WTC11 (cell line): ENCODE data around the gene NEUROG1. TPM values are rescaled to one million over a fixed set of nuclear protein-coding genes. Genes with fewer than 3 reads are reported as not detected.

Experiments used
- ATAC-seq: fragments of 200-7000 bp; cut with Tn5 transposase; 2 replicates; pipeline ENCODE4 v1.10.0; 2021; ENCODE audit warnings: mild to moderate bottlenecking, moderate library complexity
- CTCF ChIA-PET: fragments of 300-600 bp; sonication (Branson Sonifier 250); formaldehyde crosslinking; loops from one replicate; lab custom pipeline; 2021; ENCODE audit warnings: antibody characterized with exemption; lab: Charles Lee
- POLR2A ChIA-PET: fragments of 350-600 bp; sonication (Branson Sonifier 250); formaldehyde crosslinking; loops from one replicate; lab custom pipeline; 2021; ENCODE audit warnings: antibody characterized with exemption; lab: Charles Lee
- DNase-seq: peaks from one replicate; pipeline ENCODE4 v3.0.0; 2021; ENCODE audit warnings: low spot score
- H3K27ac Mint-ChIP-seq: 2 replicates; pipeline ENCODE4 v1.8.0; 2021; ENCODE audit warnings: mixed read lengths
- H3K27me3 Mint-ChIP-seq: 2 replicates; pipeline ENCODE4 v1.8.0; 2021; ENCODE audit warnings: low read depth, mild to moderate bottlenecking, moderate library complexity, mixed read lengths
- H3K36me3 Mint-ChIP-seq: 2 replicates; pipeline ENCODE4 v1.8.0; 2021; ENCODE audit warnings: mixed read lengths
- H3K4me1 Mint-ChIP-seq: 2 replicates; pipeline ENCODE4 v1.8.0; 2022; ENCODE audit warnings: mixed read lengths
- H3K4me3 Mint-ChIP-seq: 2 replicates; pipeline ENCODE4 v1.8.0; 2021; ENCODE audit warnings: mild to moderate bottlenecking, moderate library complexity, mixed read lengths
- H3K9me3 Mint-ChIP-seq: 2 replicates; pipeline ENCODE4 v1.8.0; 2021; ENCODE audit warnings: mixed read lengths
- ATF1 ChIP-seq: sonication (generic); formaldehyde crosslinking; IDR thresholded peaks from 2 replicates; pipeline ENCODE4 v1.8.1; 2023; ENCODE audit warnings: mild to moderate bottlenecking, moderate library complexity, missing genetic modification reagents
- CREB1 ChIP-seq: sonication (generic); formaldehyde crosslinking; IDR thresholded peaks from 2 replicates; pipeline ENCODE4 v1.8.0; 2023; ENCODE audit warnings: mild to moderate bottlenecking, missing genetic modification reagents
- E2F5 ChIP-seq: sonication (generic); formaldehyde crosslinking; IDR thresholded peaks from 2 replicates; pipeline ENCODE4 v1.8.1; 2022; ENCODE audit warnings: mild to moderate bottlenecking, moderate library complexity, missing genetic modification reagents
- FOXK1 ChIP-seq: sonication (generic); formaldehyde crosslinking; IDR thresholded peaks from 2 replicates; pipeline ENCODE4 v1.8.0; 2022; ENCODE audit warnings: mild to moderate bottlenecking, moderate library complexity, missing genetic modification reagents
- FOXP4 ChIP-seq: sonication (generic); formaldehyde crosslinking; IDR thresholded peaks from 2 replicates; pipeline ENCODE4 v1.8.0; 2022; ENCODE audit warnings: mild to moderate bottlenecking, missing genetic modification reagents
- HMGXB4 ChIP-seq: sonication (generic); formaldehyde crosslinking; IDR thresholded peaks from 2 replicates; pipeline ENCODE4 v1.8.1; 2023; ENCODE audit warnings: mild to moderate bottlenecking, moderate library complexity, missing genetic modification reagents
- JAZF1 ChIP-seq: fragments of 250-450 bp; sonication (Bioruptor Pico); IDR thresholded peaks from 2 replicates; pipeline ENCODE4 v1.9.0; 2021; ENCODE audit warnings: moderate library complexity, mild to moderate bottlenecking, inconsistent platforms
- KAT7 ChIP-seq: sonication (generic); formaldehyde crosslinking; IDR thresholded peaks from 2 replicates; pipeline ENCODE4 v1.8.1; 2023; ENCODE audit warnings: missing genetic modification reagents, mild to moderate bottlenecking, borderline replicate concordance
- NR2C2 ChIP-seq: sonication (generic); formaldehyde crosslinking; IDR thresholded peaks from 2 replicates; pipeline ENCODE4 v1.8.0; 2022; ENCODE audit warnings: mild to moderate bottlenecking, missing genetic modification reagents
- PRRX2 ChIP-seq: fragments of 250-450 bp; sonication (Bioruptor Pico); IDR thresholded peaks from 2 replicates; pipeline ENCODE4 v1.8.0; 2021; ENCODE audit warnings: mild to moderate bottlenecking
- RELA ChIP-seq: sonication (generic); formaldehyde crosslinking; IDR thresholded peaks from 2 replicates; pipeline ENCODE4 v1.8.1; 2022; ENCODE audit warnings: missing genetic modification reagents, mild to moderate bottlenecking, borderline replicate concordance
- RORB ChIP-seq: fragments of 250-450 bp; sonication (Bioruptor Pico); IDR thresholded peaks from 2 replicates; pipeline ENCODE4 v1.9.0; 2021; ENCODE audit warnings: mild to moderate bottlenecking
- TP53 ChIP-seq: sonication (generic); formaldehyde crosslinking; IDR thresholded peaks from 2 replicates; pipeline ENCODE4 v1.8.1; 2023; ENCODE audit warnings: mild to moderate bottlenecking, missing genetic modification reagents
- ZMAT4 ChIP-seq: fragments of 250-450 bp; sonication (Bioruptor Pico); IDR thresholded peaks from 2 replicates; pipeline ENCODE4 v1.9.0; 2021; ENCODE audit warnings: mild to moderate bottlenecking
- ZNF138 ChIP-seq: sonication (generic); formaldehyde crosslinking; conservative IDR thresholded peaks from 2 replicates; pipeline ENCODE4 v1.8.1; 2022; ENCODE audit warnings: mild to moderate bottlenecking, moderate library complexity, missing genetic modification reagents
- ZNF219 ChIP-seq: sonication (generic); formaldehyde crosslinking; IDR thresholded peaks from 2 replicates; pipeline ENCODE4 v1.8.0; 2023; ENCODE audit warnings: missing genetic modification reagents, mild to moderate bottlenecking, borderline replicate concordance
- ZNF232 ChIP-seq: sonication (generic); formaldehyde crosslinking; IDR thresholded peaks from 2 replicates; pipeline ENCODE4 v1.8.0; 2022; ENCODE audit warnings: mild to moderate bottlenecking, missing genetic modification reagents
- ZNF396 ChIP-seq: fragments of 250-450 bp; sonication (Bioruptor Pico); IDR thresholded peaks from 2 replicates; pipeline ENCODE4 v1.8.0; 2021; ENCODE audit warnings: mild to moderate bottlenecking, moderate library complexity, borderline replicate concordance
- ZNF425 ChIP-seq: fragments of 250-450 bp; sonication (Bioruptor Pico); conservative IDR thresholded peaks from 2 replicates; pipeline ENCODE4 v1.9.0; 2021; ENCODE audit warnings: mild to moderate bottlenecking
- ZNF532 ChIP-seq: fragments of 250-450 bp; sonication (Bioruptor Pico); IDR thresholded peaks from 2 replicates; pipeline ENCODE4 v1.9.0; 2021; ENCODE audit warnings: mild to moderate bottlenecking, borderline replicate concordance
- total RNA-seq: library from RNA; stranded (reverse); gene quantifications from 3 replicates; pipeline ENCODE4 v1.2.3, GENCODE V29; 2021

Gene NEUROG1
- total RNA-seq, 1 experiment from 2014 or later, result 0.13 TPM

GRCh38 chr5:135571066-135571609 is 35.4 kb upstream of the NEUROG1 start:
- peaks cover 16% of the 10 kb centered on the region for H3K27me3 Mint-ChIP-seq
- ATAC-seq, result no peak
- H3K36me3 Mint-ChIP-seq, result no peaks in the 10 kb centered on the region
- H3K4me3 Mint-ChIP-seq, result no peak overlapping the region
- H3K27ac Mint-ChIP-seq, result no peak overlapping the region
- CTCF ChIA-PET, result interaction anchor here (0.6 to 13.7 kb wide), 5 partner anchors 18 to 158 kb away, joined by 3 to 324 read pairs (median 4); no protein-coding TSS in a partner anchor
- H3K9me3 Mint-ChIP-seq, result no peaks in the 10 kb centered on the region
- H3K4me1 Mint-ChIP-seq, result peaks cover 23% of the 10 kb centered on the region
- POLR2A ChIA-PET, result no interaction called here
- TF ChIP-seq ZMAT4 (no peak), ZNF138 (CRISPR knock-in tag) (no peak), TP53 (CRISPR knock-in tag) (no peak)
- no peak for DNase-seq

GRCh38 chr5:135570453-135570764 is 34.6 kb upstream of the NEUROG1 start:
- ChIA-PET CTCF (interaction anchor here (0.9 to 13.7 kb wide), 6 partner anchors 10 to 263 kb away, joined by 3 to 324 read pairs (median 5); no protein-coding TSS in a partner anchor), POLR2A (no interaction called here)
- Mint-ChIP-seq H3K27ac (no peak overlapping the region), H3K4me3 (no peak overlapping the region), H3K27me3 (peaks cover 8% of the 10 kb centered on the region), H3K4me1 (peaks cover 28% of the 10 kb centered on the region), H3K9me3 (no peaks in the 10 kb centered on the region), H3K36me3 (no peaks in the 10 kb centered on the region)
- no peak for ATAC-seq
- TF ChIP-seq ATF1 (CRISPR knock-in tag), result no peak
- TF ChIP-seq ZNF532 (CRISPR knock-in tag), result no peak
- TF ChIP-seq FOXK1 (CRISPR knock-in tag), result no peak
- no peak for TF ChIP-seq RORB
- no peak for TF ChIP-seq KAT7
- TF ChIP-seq ZNF425, result no peak
- TF ChIP-seq HMGXB4 (CRISPR knock-in tag), result no peak
- no peak for TF ChIP-seq FOXP4 (CRISPR knock-in tag)
- TF ChIP-seq ZNF396 (CRISPR knock-in tag), result no peak
- no peak for TF ChIP-seq ZNF219 (CRISPR knock-in tag)
- no peak for TF ChIP-seq NR2C2 (CRISPR knock-in tag)
- TF ChIP-seq E2F5 (CRISPR knock-in tag), result no peak
- TF ChIP-seq RELA, result no peak
- TF ChIP-seq JAZF1 (CRISPR knock-in tag), result no peak
- TF ChIP-seq PRRX2 (CRISPR knock-in tag), result no peak
- no peak for TF ChIP-seq CREB1 (CRISPR knock-in tag)
- TF ChIP-seq ZNF232 (CRISPR knock-in tag), result no peak
- no peak for DNase-seq
